GM12892 (cell line): ENCODE measurements around the gene BPGM.

Experiments
- POLR2A ChIP-seq: IDR thresholded peaks from 2 replicates; pipeline ENCODE4 v1.6.1; 2011; ENCODE audit warnings: low read depth, low read length, control low read depth
- POLR2AphosphoS5 ChIP-seq: IDR thresholded peaks from 2 replicates; pipeline ENCODE4 v1.6.1; 2011; ENCODE audit warnings: low read depth, low read length, control low read depth
- TAF1 ChIP-seq: IDR thresholded peaks from 2 replicates; pipeline ENCODE4 v1.6.1; 2011; ENCODE audit warnings: low read depth, mild to moderate bottlenecking, control low read depth, low read length, borderline replicate concordance

GRCh38 chr7:134627109-134627774, 19.4 kb upstream of the BPGM start:
- TF ChIP-seq POLR2A (no peak), POLR2AphosphoS5 (no peak), TAF1 (no peak)
